ENCODE data around the gene CCDC68.

- TF ChIP-seq EP300 (IDR thresholded peaks at IDR 0.05; ENCODE audit: borderline replicate concordance in 1 of 2, low read depth in 2 of 2, low read length in 2 of 2) = no peak
- no peak for TF ChIP-seq CEBPB (IDR thresholded peaks at IDR 0.05; ENCODE audit: low read depth, low read length)
These were observed 5.5 kb upstream of the CCDC68 start for GRCh38 chr18:54964741-54965140.

Data from H1 (cell line).